HG03457 (cell line): ENCODE results near the gene PRRG1.
"Not testable (repeated sequence)": the region's sequence is repeated elsewhere in the genome, so short reads cannot be mapped to it uniquely, and the experiment has no call there.

Experiments
- ATAC-seq: cut with Tn5 transposase; IDR thresholded peaks from one replicate; pipeline ENCODE4 v1.9.1; 2021; ENCODE audit warnings: moderate number of reproducible peaks; ENCODE audit not compliant: unreplicated experiment

PRRG1 gene

GRCh38 chrX:37378404-37378803, 29.2 kb downstream of the PRRG1 start:
- ATAC-seq: no peak

- ATAC-seq: no peak
Observed at GRCh38 chrX:37378830-37379229, 29.7 kb downstream of the PRRG1 start.

GRCh38 chrX:37380256-37380655, 31.1 kb downstream of the PRRG1 start:
- no peak for ATAC-seq

- ATAC-seq: no peak
Observed at GRCh38 chrX:37380924-37381323, 31.8 kb downstream of the PRRG1 start.

- ATAC-seq: no peak
Observed at GRCh38 chrX:37383313-37383712, 34.1 kb downstream of the PRRG1 start.

GRCh38 chrX:37388413-37388812, 39.2 kb downstream of the PRRG1 start:
- no peak for ATAC-seq

GRCh38 chrX:37405956-37406355, 56.8 kb downstream of the PRRG1 start:
- no peak for ATAC-seq

- no peak for ATAC-seq
Observed at GRCh38 chrX:37407736-37408135, 58.6 kb downstream of the PRRG1 start.

GRCh38 chrX:37409278-37409677, 60.1 kb downstream of the PRRG1 start:
- no peak for ATAC-seq

GRCh38 chrX:37420185-37420584, 71.0 kb downstream of the PRRG1 start:
- no peak for ATAC-seq

- no peak for ATAC-seq
Observed at GRCh38 chrX:37420756-37421155, 71.6 kb downstream of the PRRG1 start.

GRCh38 chrX:37424000-37424429, 74.9 kb downstream of the PRRG1 start:
- ATAC-seq: no peak

GRCh38 chrX:37425370-37425769, 76.2 kb downstream of the PRRG1 start:
- no peak for ATAC-seq

GRCh38 chrX:37428962-37429361, 79.8 kb downstream of the PRRG1 start:
- ATAC-seq: not testable (repeated sequence)

GRCh38 chrX:37434362-37434761, 85.2 kb downstream of the PRRG1 start:
- no peak for ATAC-seq

GRCh38 chrX:37437160-37437559, 88.0 kb downstream of the PRRG1 start:
- no peak for ATAC-seq

GRCh38 chrX:37441377-37441776, 92.2 kb downstream of the PRRG1 start:
- no peak for ATAC-seq

- ATAC-seq: no peak
Observed at GRCh38 chrX:37445182-37445581, 96.0 kb downstream of the PRRG1 start.

GRCh38 chrX:37453821-37454220, 104.7 kb downstream of the PRRG1 start:
- no peak for ATAC-seq

GRCh38 chrX:37454537-37455285, 105.5 kb downstream of the PRRG1 start:
- ATAC-seq: no peak

- ATAC-seq: no peak
Observed at GRCh38 chrX:37455381-37455780, 106.2 kb downstream of the PRRG1 start.

- ATAC-seq: not testable (repeated sequence)
Observed at GRCh38 chrX:37460285-37460684, 111.1 kb downstream of the PRRG1 start.

- ATAC-seq: no peak
Observed at GRCh38 chrX:37462346-37462745, 113.2 kb downstream of the PRRG1 start.
